Left ventricle myocardium inferior (tissue), 1 donor: ENCODE data around the gene MOV10. TPM values are rescaled to one million over a fixed set of nuclear protein-coding genes. Genes with fewer than 3 reads are reported as not detected.

ENCODE experiments used
- DNase-seq: peaks from one replicate; pipeline ENCODE4 v3.0.0-alpha.2; 2020
- H3K27ac ChIP-seq: fragments of 200-600 bp; replicated peaks from 2 replicates; pipeline ENCODE4 v1.8.0; 2021
- H3K27me3 ChIP-seq: fragments of 200-600 bp; 2 replicates; pipeline ENCODE4 v1.8.0; 2021; ENCODE audit warnings: low read depth
- H3K36me3 ChIP-seq: fragments of 200-600 bp; 2 replicates; pipeline ENCODE4 v1.8.0; 2021
- H3K4me1 ChIP-seq: fragments of 200-600 bp; 2 replicates; pipeline ENCODE4 v1.8.0; 2021
- H3K4me3 ChIP-seq: fragments of 200-600 bp; 2 replicates; pipeline ENCODE4 v1.8.0; 2021; ENCODE audit warnings: mild to moderate bottlenecking, moderate library complexity
- H3K9me3 ChIP-seq: fragments of 200-600 bp; replicated peaks from 2 replicates; pipeline ENCODE4 v1.8.0; 2021
- CTCF ChIP-seq: fragments of 200-600 bp; IDR thresholded peaks from 2 replicates; pipeline ENCODE4 v1.8.0; 2021; ENCODE audit warnings: antibody characterized with exemption, mild to moderate bottlenecking, borderline replicate concordance
- intact Hi-C: fragments of 100-400 bp; cut with micrococcal nuclease; formaldehyde crosslinking; loops from one replicate; pipeline ENCODE4 v1.11.0; 2022
- total RNA-seq: library from RNA; stranded (reverse); fragmentation: NEBNext Ultra II Directional; extraction: Animal tissue kit (Norgen Biotek cat#: 25700); gene quantifications from one replicate; pipeline ENCODE4 v1.2.1, GENCODE V29; 2021
- donor health status: DM: no; HTN: yes; CAD: no; lungs with severe emphysema.

MOV10 gene
- total RNA-seq, 1 donor from 2014 or later, result 12.7 TPM

- no peak overlapping the region for H3K4me3 ChIP-seq
- H3K36me3 ChIP-seq, result no peaks in the 10 kb centered on the region
- peaks cover 82% of the 10 kb centered on the region for H3K4me1 ChIP-seq
- no peak overlapping the region for H3K27ac ChIP-seq
- H3K27me3 ChIP-seq, result no peaks in the 10 kb centered on the region
- no peak for TF ChIP-seq CTCF
- intact Hi-C loops, result no loop called here
- no peaks in the 10 kb centered on the region for H3K9me3 ChIP-seq
- no peak for DNase-seq
Measured at GRCh38 chr1:112629256-112629655, 45.2 kb upstream of the MOV10 start.

DNA sequence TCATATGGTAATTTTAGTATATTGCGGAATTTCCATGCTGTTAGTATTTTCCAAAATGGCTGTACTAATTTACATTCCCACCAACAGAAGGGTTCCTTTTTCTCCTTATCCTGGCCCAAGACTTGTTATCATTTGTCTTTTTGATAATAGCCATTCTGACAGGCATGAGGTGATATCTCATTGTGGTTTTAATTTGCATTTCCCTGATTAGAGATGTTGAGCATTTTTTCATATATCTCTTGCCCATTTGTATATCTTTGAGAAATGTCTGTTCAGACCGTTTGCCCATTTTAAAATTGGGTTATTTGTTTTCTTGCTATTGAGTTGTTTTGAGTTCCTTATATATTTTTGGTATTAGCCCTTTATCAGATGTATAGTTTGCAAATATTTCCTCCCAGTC, 40.8 kb upstream of the MOV10 start:
- Histone ChIP-seq H3K4me1 (peaks cover 85% of the 10 kb centered on the region), H3K27ac (no peak overlapping the region), H3K36me3 (no peaks in the 10 kb centered on the region), H3K4me3 (no peak overlapping the region), H3K27me3 (no peaks in the 10 kb centered on the region), H3K9me3 (no peaks in the 10 kb centered on the region)
- DNase-seq, result no peak
- intact Hi-C loops, result no loop called here
- TF ChIP-seq CTCF, result no peak

DNA sequence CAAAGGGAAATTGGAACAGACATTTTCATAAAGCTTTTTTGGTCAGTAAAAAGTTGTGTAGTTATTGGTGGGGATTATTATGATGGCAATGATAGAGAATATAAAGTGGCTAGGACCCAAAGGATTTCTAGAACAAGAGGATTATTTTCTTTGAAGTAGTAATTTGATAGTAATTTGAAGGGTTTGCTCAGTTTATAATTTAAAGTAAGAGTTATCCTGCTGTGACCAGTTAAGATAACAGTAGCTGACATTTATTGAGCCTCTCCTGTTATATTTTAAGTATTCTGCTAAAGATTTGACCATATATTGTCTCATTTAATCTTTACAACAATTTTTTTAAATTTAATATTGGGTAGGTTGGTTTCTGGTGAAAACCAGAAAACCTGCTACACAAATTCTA, 40.1 kb upstream of the MOV10 start:
- intact Hi-C loops, result no loop called here
- TF ChIP-seq CTCF, result no peak

GRCh38 chr1:112636056-112636455, 38.4 kb upstream of the MOV10 start:
- Histone ChIP-seq H3K4me1 (peaks cover 75% of the 10 kb centered on the region), H3K27ac (no peak overlapping the region)
- intact Hi-C loops, result no loop called here

More for the DNA sequence above, 40.1 kb upstream of the MOV10 start:
- Histone ChIP-seq H3K9me3 (no peaks in the 10 kb centered on the region), H3K4me3 (no peak overlapping the region), H3K27ac (no peak overlapping the region), H3K27me3 (no peaks in the 10 kb centered on the region), H3K36me3 (no peaks in the 10 kb centered on the region), H3K4me1 (peaks cover 86% of the 10 kb centered on the region)
- DNase-seq, result no peak

GRCh38 chr1:112636597-112637253, 37.7 kb upstream of the MOV10 start:
- DNase-seq, result no peak
- no peaks in the 10 kb centered on the region for H3K9me3 ChIP-seq
- TF ChIP-seq CTCF, result no peak
- peaks cover 74% of the 10 kb centered on the region for H3K4me1 ChIP-seq
- H3K36me3 ChIP-seq, result no peaks in the 10 kb centered on the region
- intact Hi-C loops, result no loop called here
- no peak overlapping the region for H3K27ac ChIP-seq
- no peaks in the 10 kb centered on the region for H3K27me3 ChIP-seq
- H3K4me3 ChIP-seq, result no peak overlapping the region

More at GRCh38 chr1:112636056-112636455, 38.4 kb upstream of the MOV10 start:
- DNase-seq, result no peak
- Histone ChIP-seq H3K36me3 (no peaks in the 10 kb centered on the region), H3K4me3 (no peak overlapping the region), H3K27me3 (no peaks in the 10 kb centered on the region), H3K9me3 (no peaks in the 10 kb centered on the region)
- TF ChIP-seq CTCF, result no peak
